GM12878 (cell line): ENCODE results near the gene SNAPC3. TPM values are rescaled to one million over a fixed set of nuclear protein-coding genes. Genes with fewer than 3 reads are reported as not detected.

Experiments used
- CBX5 ChIP-seq: sonication (generic); IDR thresholded peaks from 2 replicates; pipeline ENCODE4 v1.6.1; 2016; ENCODE audit warnings: low read depth, moderate library complexity, mild to moderate bottlenecking, inconsistent platforms
- GABPA ChIP-seq: IDR thresholded peaks from 2 replicates; pipeline ENCODE4 v1.6.1; 2014; ENCODE audit warnings: antibody characterized with exemption, low read depth, mild to moderate bottlenecking, inconsistent platforms
- KLF5 ChIP-seq: fragments of 450-650 bp; IDR thresholded peaks from 2 replicates; pipeline ENCODE4 v1.6.1; 2014; ENCODE audit warnings: mild to moderate bottlenecking; ENCODE audit not compliant: partially characterized antibody
- MYC ChIP-seq: IDR thresholded peaks from 2 replicates; pipeline ENCODE4 v1.6.1; 2011; ENCODE audit warnings: mild to moderate bottlenecking, low read length, moderate library complexity, inconsistent platforms; ENCODE audit not compliant: insufficient read depth, insufficient replicate concordance, insufficient read length, severe bottlenecking
- POU2F2 ChIP-seq: IDR thresholded peaks from 3 replicates; pipeline ENCODE4 v1.6.1; 2011; ENCODE audit warnings: low read depth, mild to moderate bottlenecking, low read length, borderline replicate concordance
- SMAD1 ChIP-seq: fragments of 450-650 bp; IDR thresholded peaks from 2 replicates; pipeline ENCODE4 v1.6.1; 2018; ENCODE audit warnings: mild to moderate bottlenecking, low read depth; ENCODE audit not compliant: partially characterized antibody
- ZNF207 ChIP-seq: fragments of 450-650 bp; IDR thresholded peaks from 2 replicates; pipeline ENCODE4 v1.6.1; 2014; ENCODE audit warnings: antibody characterized with exemption, mild to moderate bottlenecking, borderline replicate concordance
- polyA plus RNA-seq, 11 experiments: library from polyadenylated mRNA; depleted of rRNA in 4 of 11; unstranded in 6 of 11; stranded (reverse) in 5 of 11; fragments of >200 nt; fragmentation: Nextera tagmentation in 4 of 11; fragmentation: Illumina TruSeq in 1 of 11; extraction: Ambion mirVana in 4 of 11; extraction: Trizol in 1 of 11; gene quantifications; 1 replicate in 1 of 11; 2 replicates in 10 of 11; pipeline versions ENCODE4 v1.2.1 to v1.2.3, GENCODE V29; 2011 to 2016; ENCODE audit warnings: inconsistent platforms in 2 of 11, missing spikeins in 2 of 11, low read depth in 1 of 11
- total RNA-seq, 4 experiments: library from RNA; depleted of rRNA in 3 of 4; stranded (reverse); fragments of >200 nt in 3 of 4; fragmentation: Illumina TruSeq in 1 of 4; extraction: Trizol in 1 of 4; gene quantifications; 2 replicates each; pipeline versions ENCODE4 v1.2.1 to v1.2.3, GENCODE V29; 2013 to 2021
- TF ChIP-seq, protein P1 (sequence below): fragments of 450-650 bp; IDR thresholded peaks from 2 replicates; pipeline ENCODE4 v1.6.1; 2016; ENCODE audit warnings: mild to moderate bottlenecking
- TF ChIP-seq, protein P2 (sequence below): fragments of 450-650 bp; formaldehyde crosslinking; IDR thresholded peaks from 2 replicates; pipeline ENCODE4 v1.4.0; 2022; ENCODE audit warnings: mild to moderate bottlenecking, moderate library complexity

Gene SNAPC3
- total and polyA plus RNA-seq, 10 of the 15 experiments (the other 5 are each of a cell fraction or from before 2014, with no cell fraction given), result 5.7 to 47.4 (median 24.6) TPM

GRCh38 chr9:15509931-15510788, 87.5 kb downstream of the SNAPC3 start (continued):
- TF ChIP-seq, protein P1, sequence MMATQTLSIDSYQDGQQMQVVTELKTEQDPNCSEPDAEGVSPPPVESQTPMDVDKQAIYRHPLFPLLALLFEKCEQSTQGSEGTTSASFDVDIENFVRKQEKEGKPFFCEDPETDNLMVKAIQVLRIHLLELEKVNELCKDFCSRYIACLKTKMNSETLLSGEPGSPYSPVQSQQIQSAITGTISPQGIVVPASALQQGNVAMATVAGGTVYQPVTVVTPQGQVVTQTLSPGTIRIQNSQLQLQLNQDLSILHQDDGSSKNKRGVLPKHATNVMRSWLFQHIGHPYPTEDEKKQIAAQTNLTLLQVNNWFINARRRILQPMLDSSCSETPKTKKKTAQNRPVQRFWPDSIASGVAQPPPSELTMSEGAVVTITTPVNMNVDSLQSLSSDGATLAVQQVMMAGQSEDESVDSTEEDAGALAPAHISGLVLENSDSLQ, result no peak
- TF ChIP-seq KLF5 (no peak), POU2F2 (0 out of 3 replicates have a peak, but pooled peaks have one; percentile 4), MYC (no peak), SMAD1 (peak; percentile 20), CBX5 (no peak), ZNF207 (no peak), GABPA (no peak)
- TF ChIP-seq, protein P2, sequence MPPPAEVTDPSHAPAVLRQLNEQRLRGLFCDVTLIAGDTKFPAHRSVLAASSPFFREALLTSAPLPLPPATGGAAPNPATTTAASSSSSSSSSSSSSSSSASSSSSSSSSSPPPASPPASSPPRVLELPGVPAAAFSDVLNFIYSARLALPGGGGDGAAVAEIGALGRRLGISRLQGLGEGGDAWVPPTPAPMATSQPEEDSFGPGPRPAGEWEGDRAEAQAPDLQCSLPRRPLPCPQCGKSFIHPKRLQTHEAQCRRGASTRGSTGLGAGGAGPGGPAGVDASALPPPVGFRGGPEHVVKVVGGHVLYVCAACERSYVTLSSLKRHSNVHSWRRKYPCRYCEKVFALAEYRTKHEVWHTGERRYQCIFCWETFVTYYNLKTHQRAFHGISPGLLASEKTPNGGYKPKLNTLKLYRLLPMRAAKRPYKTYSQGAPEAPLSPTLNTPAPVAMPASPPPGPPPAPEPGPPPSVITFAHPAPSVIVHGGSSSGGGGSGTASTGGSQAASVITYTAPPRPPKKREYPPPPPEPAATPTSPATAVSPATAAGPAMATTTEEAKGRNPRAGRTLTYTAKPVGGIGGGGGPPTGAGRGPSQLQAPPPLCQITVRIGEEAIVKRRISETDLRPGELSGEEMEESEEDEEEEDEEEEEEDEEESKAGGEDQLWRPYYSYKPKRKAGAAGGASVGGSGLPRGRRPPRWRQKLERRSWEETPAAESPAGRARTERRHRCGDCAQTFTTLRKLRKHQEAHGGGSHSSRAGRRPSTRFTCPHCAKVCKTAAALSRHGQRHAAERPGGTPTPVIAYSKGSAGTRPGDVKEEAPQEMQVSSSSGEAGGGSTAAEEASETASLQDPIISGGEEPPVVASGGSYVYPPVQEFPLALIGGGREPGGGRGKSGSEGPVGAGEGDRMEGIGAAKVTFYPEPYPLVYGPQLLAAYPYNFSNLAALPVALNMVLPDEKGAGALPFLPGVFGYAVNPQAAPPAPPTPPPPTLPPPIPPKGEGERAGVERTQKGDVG (CRISPR knock-in tag), result no peak
